Activated CD8-positive, alpha-beta T cell treated with anti-CD3 and anti-CD28 coated beads, Interleukin-2, amount 10 ng/mL, durations not matched to agents 7 days and 5 days (primary cell): ENCODE data around the gene POU2F3. TPM values are rescaled to one million over a fixed set of nuclear protein-coding genes. Genes with fewer than 3 reads are reported as not detected.
"Not testable (repeated sequence)": the region's sequence is repeated elsewhere in the genome, so short reads cannot be mapped to it uniquely, and the experiment has no call there.

Source experiments
- ATAC-seq: fragments of 150-1000 bp; cut with Tn5 transposase; one replicate; pipeline ENCODE4 v1.10.0; 2021; ENCODE audit warnings: moderate library complexity
- CTCF ChIA-PET: fragments of 350-600 bp; sonication (Branson Sonifier 250); formaldehyde crosslinking; loops from one replicate; lab custom pipeline; 2021; ENCODE audit warnings: antibody characterized with exemption; lab: Charles Lee
- POLR2A ChIA-PET: fragments of 350-600 bp; sonication (Branson Sonifier 250); formaldehyde crosslinking; loops from one replicate; lab custom pipeline; 2021; ENCODE audit warnings: antibody characterized with exemption; lab: Charles Lee
- DNase-seq: peaks from one replicate; pipeline ENCODE4 v3.0.0-alpha.2; 2020
- H3K27ac Mint-ChIP-seq: one replicate; pipeline ENCODE4 v1.8.0; 2021; ENCODE audit warnings: mild to moderate bottlenecking, mixed read lengths
- H3K27me3 Mint-ChIP-seq: one replicate; pipeline ENCODE4 v1.8.0; 2021; ENCODE audit warnings: low read depth, mixed read lengths
- H3K36me3 Mint-ChIP-seq: one replicate; pipeline ENCODE4 v1.8.0; 2021; ENCODE audit warnings: low read depth, mixed read lengths
- H3K4me1 Mint-ChIP-seq: one replicate; pipeline ENCODE4 v1.8.0; 2021; ENCODE audit warnings: low read depth, mixed read lengths
- H3K4me3 Mint-ChIP-seq: one replicate; pipeline ENCODE4 v1.8.0; 2021; ENCODE audit warnings: mild to moderate bottlenecking, mixed read lengths
- H3K9me3 Mint-ChIP-seq: one replicate; pipeline ENCODE4 v1.8.0; 2022; ENCODE audit warnings: mixed read lengths; ENCODE audit not compliant: insufficient read depth
- total RNA-seq, 2 experiments: library from RNA; stranded (reverse); gene quantifications; one replicate each; pipeline ENCODE4 v1.2.3, GENCODE V29; 2021

The POU2F3 gene
- total RNA-seq, 2 experiments from 2014 or later = not detected

DNA sequence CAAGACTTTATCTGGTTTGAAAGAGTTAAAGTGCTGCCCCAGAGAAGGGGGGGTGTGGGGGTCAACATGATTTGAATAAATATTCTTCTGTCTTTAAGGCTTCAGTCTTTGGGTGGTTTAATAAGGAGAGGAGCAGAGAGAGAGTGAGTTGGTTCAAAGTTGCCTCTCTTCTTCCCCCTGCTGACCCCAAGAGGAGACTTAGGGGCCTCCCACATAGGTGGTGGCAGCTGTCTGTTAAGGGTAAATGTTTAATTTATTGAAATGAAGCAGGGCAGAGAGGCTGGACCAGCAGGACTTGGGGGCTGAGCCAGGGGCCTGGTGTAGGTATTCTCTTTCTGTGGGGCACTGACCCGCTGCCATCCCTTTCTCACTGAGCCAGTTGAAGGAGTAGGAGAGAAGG, 5.5 kb downstream of the POU2F3 start:
- Mint-ChIP-seq H3K27me3 (peaks cover 63% of the 10 kb centered on the region), H3K27ac (no peak overlapping the region), H3K4me1 (peaks cover 67% of the 10 kb centered on the region), H3K36me3 (peaks cover 8% of the 10 kb centered on the region), H3K4me3 (no peak overlapping the region), H3K9me3 (no peaks in the 10 kb centered on the region)
- ATAC-seq = no peak
- POLR2A ChIA-PET = no interaction called here
- DNase-seq = no peak
- CTCF ChIA-PET = interaction anchor here (0.6 to 9.7 kb wide), 4 partner anchors 10 to 58 kb away, joined by 3 to 75 read pairs (median 16); no protein-coding TSS in a partner anchor

DNA sequence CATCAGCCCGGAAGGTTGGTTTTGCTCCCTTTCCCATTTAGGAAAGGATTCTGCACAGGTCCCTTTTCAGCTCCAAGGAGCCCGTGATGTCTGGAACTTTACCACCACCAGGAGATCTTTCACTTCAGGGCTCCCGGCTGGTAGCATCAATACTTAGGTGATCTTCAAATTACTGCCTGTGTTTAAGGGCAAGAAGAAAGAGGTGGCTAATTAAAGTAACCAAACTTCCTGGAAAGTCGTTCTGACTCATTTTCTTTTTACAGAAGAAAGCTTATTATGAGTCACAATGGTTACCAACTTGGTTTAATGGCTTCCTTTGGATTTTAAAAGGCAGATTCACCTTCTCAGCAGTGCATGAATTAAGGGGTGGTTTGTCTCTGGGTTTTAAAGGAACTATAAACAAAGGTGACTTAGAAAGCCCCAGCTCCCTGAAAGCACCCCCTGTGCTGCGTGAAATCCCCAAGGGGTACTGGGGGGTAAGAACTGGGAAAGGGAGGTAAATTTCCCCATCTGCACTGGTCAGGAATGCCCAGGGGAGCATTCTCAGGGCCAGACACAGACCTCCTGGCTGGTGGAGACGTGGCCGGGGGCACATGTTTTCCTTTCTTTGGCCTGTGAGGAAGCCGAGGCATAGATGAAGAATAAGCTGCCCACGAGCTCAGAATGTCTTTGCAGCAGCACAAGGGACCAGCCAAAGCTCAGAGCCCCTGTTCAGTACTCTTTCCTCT, 8.8 kb downstream of the POU2F3 start:
- POLR2A ChIA-PET = interaction anchor here (0.9 kb wide), 1 partner anchor 12 kb away, joined by 3 read pairs; no protein-coding TSS in a partner anchor
- Mint-ChIP-seq H3K36me3 (peaks cover 8% of the 10 kb centered on the region), H3K4me3 (peak overlapping the region; percentile 70), H3K9me3 (no peaks in the 10 kb centered on the region), H3K27ac (peak overlapping the region; percentile 78), H3K4me1 (peaks cover 63% of the 10 kb centered on the region), H3K27me3 (peaks cover 54% of the 10 kb centered on the region)
- DNase-seq (peak; percentile 32), ATAC-seq (peak; percentile 92)
- CTCF ChIA-PET = interaction anchor here (0.7 to 9.7 kb wide), 6 partner anchors 9 to 80 kb away, joined by 3 to 75 read pairs (median 9); no protein-coding TSS in a partner anchor

GRCh38 chr11:120249279-120250262, 9.6 kb downstream of the POU2F3 start:
- ChIA-PET POLR2A (interaction anchor here (0.9 kb wide), 1 partner anchor 13 kb away, joined by 3 read pairs; no protein-coding TSS in a partner anchor), CTCF (interaction anchor here (1.5 to 9.7 kb wide), 5 partner anchors 14 to 81 kb away, joined by 6 to 75 read pairs (median 11); no protein-coding TSS in a partner anchor)
- H3K27me3 Mint-ChIP-seq = peaks cover 56% of the 10 kb centered on the region

GRCh38 chr11:120253377-120253776, 13.4 kb downstream of the POU2F3 start:
- H3K4me3 Mint-ChIP-seq, H3K36me3 Mint-ChIP-seq, H3K9me3 Mint-ChIP-seq, ATAC-seq, POLR2A ChIA-PET, DNase-seq, H3K27ac Mint-ChIP-seq, CTCF ChIA-PET: not testable (repeated sequence)
- Mint-ChIP-seq H3K4me1 (peaks cover 32% of the 10 kb centered on the region), H3K27me3 (peaks cover 69% of the 10 kb centered on the region)

More at GRCh38 chr11:120249279-120250262, 9.6 kb downstream of the POU2F3 start:
- Mint-ChIP-seq H3K36me3 (peaks cover 8% of the 10 kb centered on the region), H3K4me1 (peaks cover 58% of the 10 kb centered on the region), H3K4me3 (peak overlapping the region; percentile 70), H3K27ac (peak overlapping the region; percentile 78), H3K9me3 (no peaks in the 10 kb centered on the region)
- ATAC-seq (peak; percentile 1), DNase-seq (no peak)

GRCh38 chr11:120254788-120255518, 15.0 kb downstream of the POU2F3 start:
- ChIA-PET CTCF (interaction anchor here (1.4 kb wide), 1 partner anchor 48 kb away, joined by 6 read pairs; no protein-coding TSS in a partner anchor), POLR2A (no interaction called here)
- DNase-seq = no peak
- Mint-ChIP-seq H3K4me3 (no peak overlapping the region), H3K27ac (no peak overlapping the region), H3K36me3 (peaks cover 3% of the 10 kb centered on the region), H3K4me1 (peaks cover 16% of the 10 kb centered on the region), H3K9me3 (no peaks in the 10 kb centered on the region), H3K27me3 (peaks cover 74% of the 10 kb centered on the region)
- ATAC-seq = no peak

- H3K4me1 Mint-ChIP-seq = peaks cover 12% of the 10 kb centered on the region
These were observed 15.6 kb downstream of the POU2F3 start for GRCh38 chr11:120255519-120255866.

DNA sequence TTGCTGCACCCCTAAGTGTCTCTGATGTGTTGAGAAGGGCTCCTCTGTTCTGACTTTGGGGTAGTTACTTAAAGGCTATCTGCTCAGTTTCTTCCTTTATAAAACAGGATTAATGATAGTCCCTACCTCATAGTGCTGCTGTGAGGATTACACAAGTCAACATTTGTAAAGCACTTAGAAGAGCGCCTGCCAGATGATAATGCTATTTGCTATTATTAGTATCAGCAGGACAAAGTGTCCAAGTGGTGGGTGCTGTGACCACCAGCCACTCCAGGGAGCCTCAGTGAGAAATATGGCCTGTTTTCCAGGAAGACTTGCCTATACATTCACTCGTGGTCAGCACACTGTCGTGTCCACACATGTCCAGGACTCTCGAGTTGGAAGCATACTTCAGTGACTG, 16.2 kb downstream of the POU2F3 start:
- H3K4me1 Mint-ChIP-seq = peaks cover 12% of the 10 kb centered on the region
- ChIA-PET CTCF (no interaction called here), POLR2A (interaction anchor here (0.6 kb wide), 1 partner anchor 42 kb away, joined by 4 read pairs; no protein-coding TSS in a partner anchor)
- H3K27ac Mint-ChIP-seq = no peak overlapping the region
- DNase-seq (no peak), ATAC-seq (no peak)
- no peaks in the 10 kb centered on the region for H3K9me3 Mint-ChIP-seq
- no peaks in the 10 kb centered on the region for H3K36me3 Mint-ChIP-seq
- H3K4me3 Mint-ChIP-seq = no peak overlapping the region
- peaks cover 69% of the 10 kb centered on the region for H3K27me3 Mint-ChIP-seq

More at GRCh38 chr11:120255519-120255866, 15.6 kb downstream of the POU2F3 start:
- peaks cover 69% of the 10 kb centered on the region for H3K27me3 Mint-ChIP-seq
- ATAC-seq = no peak
- no peak overlapping the region for H3K4me3 Mint-ChIP-seq
- POLR2A ChIA-PET = no interaction called here
- H3K36me3 Mint-ChIP-seq = no peaks in the 10 kb centered on the region
- H3K9me3 Mint-ChIP-seq = no peaks in the 10 kb centered on the region
- no peak overlapping the region for H3K27ac Mint-ChIP-seq
- CTCF ChIA-PET = no interaction called here
- DNase-seq = no peak

DNA sequence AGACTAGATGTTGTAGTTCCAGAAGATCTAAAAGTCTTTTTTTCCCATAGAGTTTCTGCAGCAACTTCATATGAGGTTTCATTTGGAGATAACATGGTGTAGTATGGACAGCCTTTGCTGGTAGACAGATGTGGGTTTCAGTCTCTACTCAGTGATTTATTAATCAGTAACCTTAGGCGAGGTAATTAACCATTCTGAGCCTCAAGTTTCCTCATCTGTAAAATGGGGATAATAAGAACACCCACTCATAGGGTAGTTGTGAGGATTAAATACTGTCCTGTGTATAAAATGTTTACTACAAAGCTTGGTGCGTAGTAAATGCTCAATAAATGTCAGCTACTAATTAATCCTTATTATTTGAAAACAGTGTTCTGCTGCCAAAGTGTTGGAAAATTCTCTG, 16.8 kb downstream of the POU2F3 start:
- H3K9me3 Mint-ChIP-seq = no peaks in the 10 kb centered on the region
- CTCF ChIA-PET = interaction anchor here (1.6 to 3.4 kb wide), 3 partner anchors 8 to 46 kb away, joined by 3 to 11 read pairs (median 4); no protein-coding TSS in a partner anchor
- peaks cover 12% of the 10 kb centered on the region for H3K4me1 Mint-ChIP-seq
- H3K27ac Mint-ChIP-seq = no peak overlapping the region
- ATAC-seq = no peak
- H3K36me3 Mint-ChIP-seq = no peaks in the 10 kb centered on the region
- H3K27me3 Mint-ChIP-seq = peaks cover 74% of the 10 kb centered on the region
- no peak for DNase-seq
- POLR2A ChIA-PET = interaction anchor here (0.6 kb wide), 1 partner anchor 41 kb away, joined by 4 read pairs; no protein-coding TSS in a partner anchor
- no peak overlapping the region for H3K4me3 Mint-ChIP-seq

DNA sequence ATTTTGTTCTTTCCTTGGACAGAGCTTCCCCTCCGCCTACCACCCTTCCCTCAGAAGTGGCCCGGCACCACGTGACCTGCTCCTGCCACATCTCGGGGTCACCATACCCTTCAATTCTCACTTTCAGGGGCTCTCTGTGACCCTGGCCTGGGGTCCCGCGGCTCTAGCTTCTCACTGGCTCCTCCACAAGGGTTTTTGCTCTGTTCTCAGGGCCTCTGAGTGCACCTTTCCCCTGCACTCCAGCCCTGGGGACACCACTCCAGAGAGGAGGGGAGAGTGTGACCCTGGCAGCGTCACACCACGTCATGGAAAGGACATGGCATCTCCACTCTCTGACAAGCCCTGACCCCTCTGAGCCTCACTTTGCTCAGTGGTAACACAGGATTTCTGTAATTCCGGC, 17.4 kb downstream of the POU2F3 start:
- DNase-seq (no peak), ATAC-seq (no peak)
- POLR2A ChIA-PET = no interaction called here
- H3K27me3 Mint-ChIP-seq = peaks cover 72% of the 10 kb centered on the region
- H3K4me3 Mint-ChIP-seq = no peak overlapping the region
- H3K9me3 Mint-ChIP-seq = no peaks in the 10 kb centered on the region
- CTCF ChIA-PET = interaction anchor here (0.6 to 3.4 kb wide), 4 partner anchors 9 to 45 kb away, joined by 3 to 11 read pairs (median 4); no protein-coding TSS in a partner anchor
- H3K27ac Mint-ChIP-seq = no peak overlapping the region
- H3K36me3 Mint-ChIP-seq = no peaks in the 10 kb centered on the region
- H3K4me1 Mint-ChIP-seq = peaks cover 12% of the 10 kb centered on the region

DNA sequence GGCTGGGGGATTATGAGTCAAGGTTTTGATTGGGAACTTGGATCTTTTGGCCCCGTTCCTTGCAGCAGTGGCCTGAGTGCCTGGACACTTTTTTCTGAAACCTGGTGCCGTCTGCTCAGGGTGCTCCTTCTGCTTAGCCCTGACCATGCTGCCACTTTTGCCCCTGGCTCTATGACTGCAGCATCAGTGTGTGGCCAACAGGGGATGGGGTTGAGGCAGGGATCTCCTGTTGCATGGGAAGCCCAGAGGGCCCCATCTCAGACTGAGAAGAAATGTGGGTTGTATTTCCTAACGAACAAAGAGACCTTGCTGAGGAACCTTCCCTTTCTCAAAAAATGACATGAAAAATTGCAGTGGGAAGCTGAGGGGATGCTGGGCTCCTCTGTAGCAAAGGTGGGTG, 18.7 kb downstream of the POU2F3 start:
- CTCF ChIA-PET = interaction anchor here (1.3 to 3.4 kb wide), 3 partner anchors 11 to 44 kb away, joined by 4 to 11 read pairs (median 5); no protein-coding TSS in a partner anchor
- no peaks in the 10 kb centered on the region for H3K36me3 Mint-ChIP-seq

More for the DNA sequence above, 18.7 kb downstream of the POU2F3 start:
- Mint-ChIP-seq H3K27ac (no peak overlapping the region), H3K9me3 (no peaks in the 10 kb centered on the region), H3K4me3 (no peak overlapping the region), H3K4me1 (peaks cover 12% of the 10 kb centered on the region), H3K27me3 (peaks cover 70% of the 10 kb centered on the region)
- DNase-seq (no peak), ATAC-seq (no peak)
- POLR2A ChIA-PET = interaction anchor here (1.2 kb wide), 1 partner anchor 12 kb away, joined by 3 read pairs; no protein-coding TSS in a partner anchor
